WERI-Rb-1 (cell line): ENCODE results near the gene PTPN4.

Experiments used
- DNase-seq: peaks from one replicate; pipeline ENCODE4 v3.0.0-alpha.2; 2020
- H3K27ac ChIP-seq: fragments of 250-450 bp; sonication (Bioruptor Pico); 2 replicates; pipeline ENCODE4 v1.5.1; 2020; ENCODE audit warnings: mild to moderate bottlenecking, moderate library complexity
- H3K27me3 ChIP-seq: fragments of 250-450 bp; sonication (Bioruptor Pico); 2 replicates; pipeline ENCODE4 v1.5.1; 2021; ENCODE audit warnings: mild to moderate bottlenecking, low read depth, moderate library complexity; ENCODE audit not compliant: insufficient read depth, severe bottlenecking
- H3K36me3 ChIP-seq: fragments of 250-450 bp; sonication (Bioruptor Pico); 2 replicates; pipeline ENCODE4 v1.5.1; 2020; ENCODE audit warnings: mild to moderate bottlenecking, moderate library complexity
- H3K4me3 ChIP-seq: 2 replicates; pipeline ENCODE4 v1.5.1; 2011; ENCODE audit warnings: low read depth, mild to moderate bottlenecking, control low read depth, low read length
- H3K9me3 ChIP-seq: fragments of 250-450 bp; sonication (Bioruptor Pico); 2 replicates; pipeline ENCODE4 v1.5.1; 2021; ENCODE audit warnings: mild to moderate bottlenecking, moderate library complexity; ENCODE audit not compliant: severe bottlenecking
- TF ChIP-seq, protein P1 (sequence below): IDR thresholded peaks from 2 replicates; pipeline ENCODE4 v1.5.1; 2011; ENCODE audit warnings: low read depth, mild to moderate bottlenecking, control low read depth, inconsistent platforms, low read length

PTPN4 gene

DNA sequence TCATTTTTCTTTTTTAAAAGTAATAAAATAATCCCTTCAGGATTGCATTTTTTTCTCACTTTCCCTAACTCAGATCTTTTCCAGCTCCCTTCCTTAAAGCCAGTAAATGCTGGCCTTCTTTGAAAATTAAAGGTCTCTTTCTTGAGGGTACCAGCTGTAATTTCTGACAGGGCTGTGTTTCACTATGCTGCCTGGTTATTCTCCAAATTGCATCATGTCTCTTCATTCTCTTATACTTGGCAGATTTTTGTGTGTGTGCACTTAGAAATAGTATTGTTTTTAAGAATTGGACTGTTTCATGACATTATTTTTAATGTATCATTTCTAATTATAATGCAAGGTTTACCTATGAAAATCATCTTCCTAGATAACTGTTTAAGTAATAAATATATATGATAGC is 181.1 kb downstream of the PTPN4 start:
- Histone ChIP-seq H3K9me3 (no peaks in the 10 kb centered on the region), H3K4me3 (no peak overlapping the region), H3K36me3 (peaks cover 2% of the 10 kb centered on the region), H3K27me3 (no peaks in the 10 kb centered on the region), H3K27ac (no peak overlapping the region)
- TF ChIP-seq, protein P1, sequence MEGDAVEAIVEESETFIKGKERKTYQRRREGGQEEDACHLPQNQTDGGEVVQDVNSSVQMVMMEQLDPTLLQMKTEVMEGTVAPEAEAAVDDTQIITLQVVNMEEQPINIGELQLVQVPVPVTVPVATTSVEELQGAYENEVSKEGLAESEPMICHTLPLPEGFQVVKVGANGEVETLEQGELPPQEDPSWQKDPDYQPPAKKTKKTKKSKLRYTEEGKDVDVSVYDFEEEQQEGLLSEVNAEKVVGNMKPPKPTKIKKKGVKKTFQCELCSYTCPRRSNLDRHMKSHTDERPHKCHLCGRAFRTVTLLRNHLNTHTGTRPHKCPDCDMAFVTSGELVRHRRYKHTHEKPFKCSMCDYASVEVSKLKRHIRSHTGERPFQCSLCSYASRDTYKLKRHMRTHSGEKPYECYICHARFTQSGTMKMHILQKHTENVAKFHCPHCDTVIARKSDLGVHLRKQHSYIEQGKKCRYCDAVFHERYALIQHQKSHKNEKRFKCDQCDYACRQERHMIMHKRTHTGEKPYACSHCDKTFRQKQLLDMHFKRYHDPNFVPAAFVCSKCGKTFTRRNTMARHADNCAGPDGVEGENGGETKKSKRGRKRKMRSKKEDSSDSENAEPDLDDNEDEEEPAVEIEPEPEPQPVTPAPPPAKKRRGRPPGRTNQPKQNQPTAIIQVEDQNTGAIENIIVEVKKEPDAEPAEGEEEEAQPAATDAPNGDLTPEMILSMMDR = no peak
- no peak for DNase-seq

DNA sequence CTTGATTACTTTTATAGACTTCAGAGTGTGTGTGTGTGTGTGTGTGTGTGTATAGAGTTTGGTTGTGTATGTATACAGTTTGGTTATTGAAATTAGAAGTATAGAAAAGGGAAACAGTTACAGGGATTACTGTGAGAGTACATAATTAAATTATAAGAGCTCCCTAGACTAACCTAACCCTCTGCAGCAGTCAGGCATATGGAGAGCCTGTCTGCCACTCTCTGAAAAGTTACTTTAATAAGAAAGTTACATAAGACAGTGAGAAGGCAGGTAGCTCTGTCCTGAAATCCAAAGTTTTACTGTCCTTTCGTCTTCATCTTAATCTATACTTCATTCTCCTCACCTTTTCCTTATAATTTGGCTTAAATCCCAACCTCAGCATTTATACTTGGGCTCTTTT is 181.7 kb downstream of the PTPN4 start:
- H3K27ac ChIP-seq = no peak overlapping the region
- H3K4me3 ChIP-seq = no peak overlapping the region
- TF ChIP-seq, protein P1 = no peak
- no peak for DNase-seq
- H3K9me3 ChIP-seq = no peaks in the 10 kb centered on the region
- no peaks in the 10 kb centered on the region for H3K27me3 ChIP-seq
- H3K36me3 ChIP-seq = peaks cover 3% of the 10 kb centered on the region

DNA sequence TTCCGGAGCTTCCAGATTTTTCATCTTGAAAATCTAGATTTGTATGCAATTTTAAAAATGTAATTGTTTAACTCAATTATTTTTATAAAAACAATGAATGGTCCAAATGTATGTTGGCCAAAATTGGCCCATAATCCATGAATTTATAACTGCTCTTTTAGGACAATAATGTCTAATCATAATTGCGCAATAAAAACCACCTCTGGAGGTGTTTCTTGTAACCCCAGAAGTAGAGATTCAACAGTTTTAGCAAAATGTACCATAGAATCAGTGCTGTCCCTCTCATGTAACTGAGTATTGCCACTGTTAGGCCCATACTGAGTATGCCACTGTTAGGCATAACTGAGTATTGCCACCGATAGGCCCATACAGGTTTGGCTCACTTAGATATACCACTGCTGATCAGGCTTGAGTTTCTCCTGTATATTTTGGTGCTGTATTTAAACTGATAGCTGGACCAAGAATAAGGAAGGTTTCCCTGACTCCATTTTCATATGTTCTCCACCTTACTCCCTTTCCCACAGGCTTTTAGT is 182.3 kb downstream of the PTPN4 start:
- no peak overlapping the region for H3K27ac ChIP-seq
- DNase-seq = no peak

DNA sequence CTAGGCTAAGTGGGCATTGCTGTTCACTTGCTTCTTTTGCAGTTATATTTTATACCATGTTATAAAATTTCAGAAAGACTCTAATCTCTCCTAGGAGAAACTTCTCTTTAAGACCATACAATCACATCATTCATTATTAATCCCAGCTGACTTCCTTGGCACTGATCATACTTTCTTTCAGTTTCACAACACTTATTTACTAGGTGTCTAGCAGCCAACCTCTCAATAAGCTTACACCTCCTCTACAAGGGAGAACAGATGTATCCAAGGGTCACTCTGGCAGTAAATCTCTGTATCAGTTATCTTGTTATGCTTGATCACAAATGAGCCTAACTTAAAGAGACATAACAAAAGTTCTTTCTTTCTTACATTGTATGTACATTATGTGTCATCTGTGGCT is 183.3 kb downstream of the PTPN4 start:
- peaks cover 3% of the 10 kb centered on the region for H3K36me3 ChIP-seq
- no peak overlapping the region for H3K4me3 ChIP-seq
- H3K27me3 ChIP-seq = no peaks in the 10 kb centered on the region
- H3K27ac ChIP-seq = no peak overlapping the region
- TF ChIP-seq, protein P1 = no peak
- no peak for DNase-seq
- H3K9me3 ChIP-seq = no peaks in the 10 kb centered on the region

More for the DNA sequence above, 182.3 kb downstream of the PTPN4 start:
- Histone ChIP-seq H3K9me3 (no peaks in the 10 kb centered on the region), H3K36me3 (peaks cover 3% of the 10 kb centered on the region), H3K4me3 (no peak overlapping the region), H3K27me3 (no peaks in the 10 kb centered on the region)
- TF ChIP-seq, protein P1 = no peak

DNA sequence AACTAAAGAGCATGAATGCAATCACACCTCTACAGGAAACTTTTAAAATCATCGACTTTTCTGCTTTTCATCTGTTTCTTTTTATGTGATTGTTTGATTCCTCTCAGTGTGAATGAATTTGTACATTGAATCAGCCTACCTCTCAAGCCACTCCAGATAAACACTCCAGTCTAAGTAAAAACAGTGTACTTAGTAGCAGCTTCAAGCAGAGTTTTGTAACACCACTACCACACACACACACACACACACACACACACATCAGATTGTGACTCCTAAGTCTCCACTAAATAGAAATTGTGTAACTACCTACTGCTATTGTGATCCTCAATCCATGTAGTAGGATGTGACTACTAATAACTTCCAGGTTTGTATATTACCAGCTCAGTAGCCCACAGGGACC is 187.8 kb downstream of the PTPN4 start:
- DNase-seq = no peak
- Histone ChIP-seq H3K27me3 (no peaks in the 10 kb centered on the region), H3K27ac (no peak overlapping the region), H3K36me3 (peaks cover 8% of the 10 kb centered on the region), H3K4me3 (no peak overlapping the region), H3K9me3 (no peaks in the 10 kb centered on the region)
- TF ChIP-seq, protein P1 = no peak

DNA sequence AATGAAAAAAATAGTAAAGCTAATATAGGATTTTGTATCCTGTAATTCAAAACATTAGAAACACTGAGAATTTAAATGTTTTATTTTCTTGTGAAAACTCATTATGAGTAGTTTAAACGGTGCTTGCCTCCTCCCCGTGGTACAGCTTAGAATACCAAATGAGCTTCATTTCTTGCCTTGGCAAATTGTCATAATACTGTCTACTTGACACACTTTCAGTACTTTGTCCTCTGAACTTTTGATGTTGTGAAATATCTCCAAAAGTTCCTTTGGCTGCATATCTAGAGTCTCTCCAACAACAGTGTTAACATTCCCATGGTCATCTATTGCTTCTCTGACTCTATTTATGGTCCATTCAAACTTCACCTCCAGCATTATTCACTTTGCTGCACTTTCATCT is 191.2 kb downstream of the PTPN4 start:
- H3K27ac ChIP-seq = no peak overlapping the region
- no peak for DNase-seq
- H3K9me3 ChIP-seq = no peaks in the 10 kb centered on the region
- H3K27me3 ChIP-seq = no peaks in the 10 kb centered on the region
- H3K36me3 ChIP-seq = peaks cover 15% of the 10 kb centered on the region
- TF ChIP-seq, protein P1 = no peak
- no peak overlapping the region for H3K4me3 ChIP-seq
